Ovary (tissue), 9 donors: ENCODE data around the gene PYGO2. TPM values are rescaled to one million over a fixed set of nuclear protein-coding genes. Genes with fewer than 3 reads are reported as not detected.
A peak's percentile ranks its signal among the peaks of the same experiment; 100 is the strongest.

Experiments
- DNase-seq, 5 donors: peaks; one replicate each; pipeline ENCODE4 v3.0.0-alpha.2; 2019 to 2020
- H3K27ac ChIP-seq, 2 donors: fragments of 200-600 bp; one replicate each; pipeline versions ENCODE4 v1.5.1 to v1.8.0; 2019 to 2022
- H3K27me3 ChIP-seq: fragments of 200-600 bp; one replicate; pipeline ENCODE4 v1.8.0; 2022
- H3K36me3 ChIP-seq: fragments of 200-600 bp; sonication (generic); one replicate; pipeline ENCODE4 v1.5.1; 2019
- H3K4me1 ChIP-seq: one replicate; pipeline ENCODE4 v1.8.1; 2013; ENCODE audit warnings: mild to moderate bottlenecking, moderate library complexity; ENCODE audit not compliant: insufficient read depth
- H3K4me3 ChIP-seq: fragments of 200-600 bp; sonication (generic); one replicate; pipeline ENCODE4 v1.5.1; 2017
- H3K9me3 ChIP-seq, 2 donors: fragments of 200-600 bp in 1 of 2; sonication (generic) in 1 of 2; one replicate each; pipeline versions ENCODE4 v1.5.1 to v1.8.1; 2013 to 2019; ENCODE audit warnings: mild to moderate bottlenecking in 1 of 2, moderate library complexity in 1 of 2
- EP300 ChIP-seq: sonication (generic); formaldehyde crosslinking; IDR thresholded peaks from one replicate; pipeline ENCODE4 v1.6.1; 2017; ENCODE audit warnings: antibody characterized with exemption
- POLR2A ChIP-seq: fragments of 450-650 bp; IDR thresholded peaks from one replicate; pipeline ENCODE4 v1.6.1; 2017; ENCODE audit warnings: antibody characterized with exemption, mild to moderate bottlenecking, moderate library complexity
- whole genome bisulfite sequencing, 3 donors: extraction: QIAGEN DNeasy Blood & Tissue Kit in 1 of 3; methylation state at CpG; one replicate each; pipeline versions ENCODE4 v1.1.5 to v1.1.7; 2013 to 2017; 5-methylcytosine and 5-hydroxymethylcytosine counted together
- intact Hi-C, 4 donors: fragments of 100-400 bp; cut with DNase I; formaldehyde crosslinking; loops; one replicate each; pipeline versions ENCODE4 v1.11.0 to v1.15.1; 2022 to 2023
- polyA plus RNA-seq, 2 donors: library from polyadenylated mRNA; stranded (reverse); fragments of 200-250 nt in 1 of 2; fragments of 350-450 nt in 1 of 2; fragmentation: Illumina TruSeq in 1 of 2; extraction: RNeasy Lipid Tissue Mini Kit (QIAGEN cat#74804) in 1 of 2; gene quantifications; one replicate each; pipeline ENCODE4 v1.2.3, GENCODE V29; 2013 to 2014
- total RNA-seq, 7 donors: library from RNA; depleted of rRNA in 2 of 7; stranded (reverse); fragments of >200 nt in 2 of 7; fragmentation: NEBNext Ultra II Directional in 3 of 7; extraction: Animal tissue kit (Norgen Biotek cat#: 25700) in 3 of 7; gene quantifications; one replicate each; pipeline versions ENCODE4 v1.1.0 to v1.2.4, GENCODE V29; 2016 to 2023
- TF ChIP-seq, protein P1 (sequence below), 3 donors: fragments of 450-650 bp in 2 of 3; fragments of 200-600 bp in 1 of 3; IDR thresholded peaks; one replicate each; pipeline versions ENCODE4 v1.5.1 to v1.8.0; 2016 to 2022; ENCODE audit warnings: antibody characterized with exemption in 3 of 3, mild to moderate bottlenecking in 1 of 3
- donor health status: DM: no; HTN: no; CAD: no; lungs with moderate emphysema.
- donor health status: DM: no; HTN: no; CAD: no.
- donor health status: Bipolar disorder and iron deficiency.
- donor health status: DM: yes; HTN: yes; CAD: no.
- donor health status: DM: no; HTN: no; CAD: no.
- donor health status: DM: yes; HTN: yes; CAD: no.

Gene PYGO2
- total and polyA plus RNA-seq, 9 donors = 17.2 to 53.0 (median 35.2) TPM

DNA sequence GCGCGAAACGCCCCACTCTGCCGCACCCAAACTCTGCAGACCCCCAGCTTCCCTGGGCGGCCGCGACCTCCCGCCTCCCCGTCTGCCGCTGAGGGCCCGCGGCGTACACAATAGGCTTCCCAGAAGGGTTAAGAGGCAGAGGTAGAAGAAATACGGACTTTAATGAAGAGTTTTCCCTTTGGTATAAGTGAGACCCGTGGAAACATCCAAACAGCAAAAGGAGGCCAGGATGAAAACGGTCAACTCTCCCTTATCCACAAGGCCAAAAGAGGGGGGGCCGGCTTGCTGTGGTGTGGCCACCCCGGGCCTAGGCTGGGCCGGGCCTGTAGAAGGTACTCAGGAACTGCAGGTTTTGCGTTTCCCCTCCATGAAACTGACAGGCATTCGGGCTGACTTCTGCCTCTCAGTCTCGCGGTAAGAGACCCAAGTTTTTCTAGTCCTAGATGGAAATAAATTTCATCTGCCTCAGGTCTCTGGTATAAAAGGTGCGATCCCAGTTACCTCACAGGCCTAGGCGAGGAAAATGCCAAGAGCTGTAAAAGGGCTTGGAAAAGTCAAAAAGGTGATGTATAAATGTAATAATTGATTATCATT lies 671 bp upstream of the PYGO2 start:
- Histone ChIP-seq H3K27ac (peak overlapping the region; percentile 96 to 99), H3K9me3 (no peaks in the 10 kb centered on the region), H3K4me3 (peak overlapping the region; percentile 82), H3K27me3 (no peaks in the 10 kb centered on the region), H3K36me3 (no peaks in the 10 kb centered on the region), H3K4me1 (peaks cover 1% of the 10 kb centered on the region)
- no peak for TF ChIP-seq POLR2A
- TF ChIP-seq, protein P1, sequence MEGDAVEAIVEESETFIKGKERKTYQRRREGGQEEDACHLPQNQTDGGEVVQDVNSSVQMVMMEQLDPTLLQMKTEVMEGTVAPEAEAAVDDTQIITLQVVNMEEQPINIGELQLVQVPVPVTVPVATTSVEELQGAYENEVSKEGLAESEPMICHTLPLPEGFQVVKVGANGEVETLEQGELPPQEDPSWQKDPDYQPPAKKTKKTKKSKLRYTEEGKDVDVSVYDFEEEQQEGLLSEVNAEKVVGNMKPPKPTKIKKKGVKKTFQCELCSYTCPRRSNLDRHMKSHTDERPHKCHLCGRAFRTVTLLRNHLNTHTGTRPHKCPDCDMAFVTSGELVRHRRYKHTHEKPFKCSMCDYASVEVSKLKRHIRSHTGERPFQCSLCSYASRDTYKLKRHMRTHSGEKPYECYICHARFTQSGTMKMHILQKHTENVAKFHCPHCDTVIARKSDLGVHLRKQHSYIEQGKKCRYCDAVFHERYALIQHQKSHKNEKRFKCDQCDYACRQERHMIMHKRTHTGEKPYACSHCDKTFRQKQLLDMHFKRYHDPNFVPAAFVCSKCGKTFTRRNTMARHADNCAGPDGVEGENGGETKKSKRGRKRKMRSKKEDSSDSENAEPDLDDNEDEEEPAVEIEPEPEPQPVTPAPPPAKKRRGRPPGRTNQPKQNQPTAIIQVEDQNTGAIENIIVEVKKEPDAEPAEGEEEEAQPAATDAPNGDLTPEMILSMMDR (IDR thresholded peaks at IDR 0.05) = no peak
- TF ChIP-seq EP300 = no peak
- DNase-seq = peak in 2 of 5 donors; percentile 61 to 64
- intact Hi-C loops = loop anchor here in 3 of 4 donors (5.0 kb wide), 2 partner anchors 35 to 40 kb away; partner anchors contain the start of gene ZBTB7B (in 1 of the 3)
- WGBS, 3 donors = 3 to 4% (median 3%) methylated on average over 25 of the region's 25 CpGs

DNA sequence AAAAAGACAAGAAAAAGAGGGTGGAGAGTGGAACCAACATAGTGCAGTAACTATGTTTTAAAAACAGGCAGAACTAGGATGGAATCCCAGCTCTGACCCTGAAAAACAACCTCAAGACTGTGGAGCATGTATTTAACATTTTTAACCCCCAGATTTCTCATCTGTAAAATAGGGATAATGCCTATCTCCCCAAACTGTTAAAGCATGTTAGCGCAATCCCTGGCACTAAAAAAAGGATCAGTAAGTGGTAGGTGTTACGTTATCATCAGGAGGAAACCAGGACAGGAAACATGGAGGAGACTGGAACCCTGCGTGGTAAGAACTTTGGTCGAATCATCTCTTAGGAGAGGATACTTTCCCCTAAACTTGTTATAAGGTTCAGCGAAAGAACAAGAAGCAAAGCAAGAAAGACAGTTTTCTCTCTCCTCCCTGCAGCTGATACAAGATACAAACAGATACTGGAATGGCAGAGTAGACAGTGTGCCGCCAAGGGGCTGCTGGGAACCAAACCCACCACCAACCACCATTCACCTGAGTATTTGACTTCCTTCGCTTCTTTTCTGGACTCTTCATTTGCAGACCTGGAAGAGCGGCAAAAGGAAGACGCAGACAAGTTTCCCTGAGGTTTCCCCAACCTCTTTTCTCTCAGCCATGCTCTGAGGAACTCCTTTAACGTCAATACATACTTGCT lies 991 bp downstream of the PYGO2 start:
- Histone ChIP-seq H3K4me3 (peak overlapping the region; percentile 82), H3K4me1 (peaks cover 8% of the 10 kb centered on the region), H3K27ac (peak overlapping the region in 1 of 2 donors; percentile 99), H3K9me3 (no peaks in the 10 kb centered on the region), H3K27me3 (no peaks in the 10 kb centered on the region), H3K36me3 (no peaks in the 10 kb centered on the region)
- no peak for DNase-seq
- intact Hi-C loops = loop anchor here in 3 of 4 donors (5.0 kb wide), 2 partner anchors 37 to 42 kb away; partner anchors contain the start of gene ZBTB7B (in 1 of the 3)
- TF ChIP-seq, protein P1 (IDR thresholded peaks at IDR 0.05) = no peak
- TF ChIP-seq POLR2A = no peak
- no peak for TF ChIP-seq EP300
- 35 to 39% (median 37%) methylated on average over 10 of the region's 10 CpGs for WGBS, 3 donors

DNA sequence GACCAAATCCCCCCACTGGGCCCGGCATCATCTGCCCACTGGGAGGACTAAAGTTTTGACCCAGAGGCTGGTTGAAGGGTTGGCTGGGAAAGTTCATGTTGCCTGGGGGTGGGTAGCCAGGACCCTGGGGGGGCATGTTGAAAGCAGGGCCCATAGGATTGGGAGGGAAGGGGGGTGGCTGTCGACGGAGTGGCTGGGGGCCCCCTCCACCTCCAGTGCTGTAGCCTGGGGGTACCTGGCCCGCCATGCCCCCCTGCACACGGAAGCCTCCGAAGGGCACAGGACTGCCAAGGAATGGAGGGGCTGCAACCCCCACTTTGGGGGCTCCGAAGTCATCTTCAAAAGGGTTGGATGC lies 2.2 kb downstream of the PYGO2 start:
- DNase-seq = peak in 1 of 5 donors; percentile 36
- TF ChIP-seq EP300 = no peak
- TF ChIP-seq, protein P1 (IDR thresholded peaks at IDR 0.05) = no peak
- TF ChIP-seq POLR2A = no peak
- Histone ChIP-seq H3K27ac (no peak overlapping the region), H3K4me1 (peaks cover 16% of the 10 kb centered on the region), H3K27me3 (no peaks in the 10 kb centered on the region), H3K4me3 (no peak overlapping the region), H3K36me3 (no peaks in the 10 kb centered on the region), H3K9me3 (no peaks in the 10 kb centered on the region)
- 82 to 89% (median 85%) methylated on average over 7 of the region's 7 CpGs for WGBS, 3 donors
- intact Hi-C loops = loop anchor here in 3 of 4 donors (5.0 kb wide), 2 partner anchors 43 to 103 kb away; partner anchors contain the start of genes EFNA4 (in 2 of the 3) and ZBTB7B (in 1 of the 3)

DNA sequence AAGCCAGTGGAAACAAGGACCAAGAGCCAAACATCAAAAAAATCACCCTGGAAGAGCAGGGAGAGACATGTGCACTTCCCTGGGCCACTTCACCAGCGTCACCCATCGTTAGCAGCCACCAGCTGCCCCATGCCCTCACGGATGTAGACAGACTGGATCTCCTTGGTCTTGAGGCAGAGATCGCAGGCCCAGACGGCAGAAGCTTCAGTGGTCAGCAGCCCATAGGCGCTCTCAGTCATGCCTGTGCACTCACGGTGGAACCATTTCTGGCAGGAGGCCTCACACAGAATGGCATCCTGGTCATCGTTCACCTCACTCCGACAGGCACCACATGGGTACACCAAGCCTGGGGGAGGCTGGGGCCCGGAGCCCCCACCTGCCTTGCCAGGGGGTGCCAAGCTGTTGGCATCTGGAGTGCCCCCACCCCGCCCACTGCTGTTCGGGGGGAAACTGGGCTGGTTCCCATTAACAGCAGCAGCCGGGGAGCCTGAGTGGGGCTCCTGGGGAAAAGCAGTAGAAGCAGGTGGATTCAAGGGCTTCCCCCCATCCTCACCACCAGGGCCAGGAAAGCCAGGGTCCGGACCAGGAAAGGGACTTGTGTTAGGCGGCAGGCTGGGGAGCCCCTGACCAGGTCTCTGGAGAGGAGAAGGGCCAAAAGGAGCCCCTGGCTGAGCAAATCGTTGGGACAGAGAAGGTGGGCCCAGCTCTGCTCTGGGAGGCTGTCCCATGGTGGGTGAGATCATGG lies 2.7 kb downstream of the PYGO2 start:
- Histone ChIP-seq H3K9me3 (no peaks in the 10 kb centered on the region), H3K27ac (no peak overlapping the region), H3K4me3 (no peak overlapping the region), H3K4me1 (peaks cover 19% of the 10 kb centered on the region), H3K36me3 (no peaks in the 10 kb centered on the region), H3K27me3 (no peaks in the 10 kb centered on the region)
- DNase-seq = peak in 1 of 5 donors; percentile 41
- 79 to 83% (median 81%) methylated on average over 16 of the region's 16 CpGs for WGBS, 3 donors
- intact Hi-C loops = loop anchor here in 3 of 4 donors (5.0 kb wide), 2 partner anchors 43 to 103 kb away; partner anchors contain the start of genes EFNA4 (in 2 of the 3) and ZBTB7B (in 1 of the 3)
- TF ChIP-seq, protein P1 (IDR thresholded peaks at IDR 0.05) = no peak
- TF ChIP-seq POLR2A (no peak), EP300 (no peak)
